Tibial nerve (tissue), 4 donors: ENCODE results near the gene JUNB. TPM values are rescaled to one million over a fixed set of nuclear protein-coding genes. Genes with fewer than 3 reads are reported as not detected.
A peak's percentile ranks its signal among the peaks of the same experiment; 100 is the strongest.

Experiments used
- DNase-seq, 2 donors: peaks; one replicate each; pipeline ENCODE4 v3.0.0-alpha.2; 2019; ENCODE audit warnings: low spot score in 2 of 2
- H3K27ac ChIP-seq, 4 donors: fragments of 200-600 bp; sonication (generic) in 3 of 4; one replicate each; pipeline ENCODE4 v1.5.1; 2017 to 2019; ENCODE audit warnings: mild to moderate bottlenecking in 1 of 4
- H3K27me3 ChIP-seq, 2 donors: fragments of 200-600 bp; sonication (generic) in 1 of 2; one replicate each; pipeline versions ENCODE4 v1.5.1 to v1.6.0; 2017 to 2019
- H3K36me3 ChIP-seq, 3 donors: fragments of 200-600 bp; sonication (generic); one replicate each; pipeline ENCODE4 v1.5.1; 2018 to 2019
- H3K4me1 ChIP-seq, 4 donors: fragments of 200-600 bp; sonication (generic) in 3 of 4; one replicate each; pipeline ENCODE4 v1.5.1; 2017 to 2019
- H3K4me3 ChIP-seq, 4 donors: fragments of 200-600 bp; sonication (generic) in 3 of 4; one replicate each; pipeline ENCODE4 v1.5.1; 2017 to 2019; ENCODE audit warnings: mild to moderate bottlenecking in 1 of 4, moderate library complexity in 1 of 4
- H3K9me3 ChIP-seq, 4 donors: fragments of 200-600 bp; sonication (generic) in 3 of 4; one replicate each; pipeline ENCODE4 v1.5.1; 2017 to 2019
- EP300 ChIP-seq, 2 donors: sonication (generic); formaldehyde crosslinking; IDR thresholded peaks; one replicate each; pipeline ENCODE4 v1.6.1; 2017; ENCODE audit warnings: antibody characterized with exemption in 2 of 2, mild to moderate bottlenecking in 1 of 2
- POLR2A ChIP-seq, 2 donors: fragments of 450-650 bp; IDR thresholded peaks; one replicate each; pipeline ENCODE4 v1.6.1; 2017; ENCODE audit warnings: antibody characterized with exemption in 2 of 2, mild to moderate bottlenecking in 2 of 2, moderate library complexity in 2 of 2
- WGBS, 2 donors: methylation state at CpG; one replicate each; pipeline ENCODE4 v1.1.5; 2018; 5-methylcytosine and 5-hydroxymethylcytosine counted together
- total RNA-seq, 4 donors: library from RNA; depleted of rRNA; stranded (reverse); fragments of >200 nt; gene quantifications; one replicate each; pipeline ENCODE4 v1.1.0, GENCODE V29; 2016
- TF ChIP-seq, protein P1 (sequence below), 5 experiments: fragments of 200-600 bp in 3 of 5; fragments of 450-650 bp in 2 of 5; sonication (generic) in 3 of 5; IDR thresholded peaks; one replicate each; pipeline ENCODE4 v1.5.1; 2016 to 2019; ENCODE audit warnings: antibody characterized with exemption in 5 of 5, mild to moderate bottlenecking in 3 of 5, moderate library complexity in 2 of 5

Gene JUNB
- total RNA-seq, 4 donors from 2014 or later: 421 to 676 (median 613) TPM

DNA sequence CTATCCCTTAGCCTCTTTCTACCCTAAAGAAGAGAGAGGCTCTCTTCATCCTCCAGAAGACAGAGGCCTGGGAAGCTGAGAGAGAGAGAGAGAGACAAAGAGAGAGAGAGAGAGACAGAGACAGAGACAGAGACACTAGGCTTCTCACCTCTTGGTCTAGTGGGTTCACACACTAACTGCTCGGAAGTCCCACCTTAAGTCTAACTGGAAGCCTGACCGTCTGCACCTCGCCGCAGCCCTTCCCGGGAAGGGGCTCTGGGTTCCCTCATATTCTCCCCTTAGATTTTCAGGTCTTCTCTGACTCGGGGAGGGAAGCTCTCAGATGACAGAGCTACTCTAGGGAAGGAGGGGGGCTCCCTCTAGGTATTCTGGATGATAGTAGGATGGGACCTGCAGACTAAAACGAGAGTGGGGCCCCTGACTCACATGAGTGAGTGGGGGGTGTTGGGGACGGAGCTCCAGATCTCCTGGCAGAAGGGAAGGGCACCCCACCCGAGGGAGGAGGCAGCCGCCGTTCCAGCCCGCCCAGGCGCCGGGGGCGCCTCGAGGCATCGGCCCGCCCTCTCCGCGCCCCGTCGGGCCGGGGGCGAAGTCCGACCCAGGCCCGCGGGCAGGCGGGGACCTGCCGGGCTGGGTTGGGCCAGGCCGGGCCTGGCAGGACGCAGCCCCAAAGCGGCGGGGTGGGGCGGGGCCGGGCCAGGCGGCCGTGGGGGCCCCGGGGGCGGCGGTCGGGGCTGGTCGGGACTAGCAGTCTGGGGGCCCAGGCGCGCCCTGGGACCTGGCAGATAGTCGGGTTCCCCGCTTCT is 2.0 kb upstream of the JUNB start:
- no peak for DNase-seq
- H3K27ac ChIP-seq: peak overlapping the region; percentile 99 to 100 (median 99)
- 1 to 2% methylated on average over 9 to 26 of the region's 46 CpGs for WGBS, 2 donors
- H3K9me3 ChIP-seq: no peaks in the 10 kb centered on the region
- H3K27me3 ChIP-seq: no peaks in the 10 kb centered on the region
- TF ChIP-seq, protein P1, sequence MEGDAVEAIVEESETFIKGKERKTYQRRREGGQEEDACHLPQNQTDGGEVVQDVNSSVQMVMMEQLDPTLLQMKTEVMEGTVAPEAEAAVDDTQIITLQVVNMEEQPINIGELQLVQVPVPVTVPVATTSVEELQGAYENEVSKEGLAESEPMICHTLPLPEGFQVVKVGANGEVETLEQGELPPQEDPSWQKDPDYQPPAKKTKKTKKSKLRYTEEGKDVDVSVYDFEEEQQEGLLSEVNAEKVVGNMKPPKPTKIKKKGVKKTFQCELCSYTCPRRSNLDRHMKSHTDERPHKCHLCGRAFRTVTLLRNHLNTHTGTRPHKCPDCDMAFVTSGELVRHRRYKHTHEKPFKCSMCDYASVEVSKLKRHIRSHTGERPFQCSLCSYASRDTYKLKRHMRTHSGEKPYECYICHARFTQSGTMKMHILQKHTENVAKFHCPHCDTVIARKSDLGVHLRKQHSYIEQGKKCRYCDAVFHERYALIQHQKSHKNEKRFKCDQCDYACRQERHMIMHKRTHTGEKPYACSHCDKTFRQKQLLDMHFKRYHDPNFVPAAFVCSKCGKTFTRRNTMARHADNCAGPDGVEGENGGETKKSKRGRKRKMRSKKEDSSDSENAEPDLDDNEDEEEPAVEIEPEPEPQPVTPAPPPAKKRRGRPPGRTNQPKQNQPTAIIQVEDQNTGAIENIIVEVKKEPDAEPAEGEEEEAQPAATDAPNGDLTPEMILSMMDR (IDR thresholded peaks at IDR 0.05): no peak
- TF ChIP-seq EP300 (IDR thresholded peaks at IDR 0.05) (no peak), POLR2A (IDR thresholded peaks at IDR 0.05) (no peak)
- H3K36me3 ChIP-seq: no peaks in the 10 kb centered on the region
- H3K4me3 ChIP-seq: peak overlapping the region; percentile 61 to 98 (median 79)
- H3K4me1 ChIP-seq: peaks cover 0 to 65% (median 52%) of the 10 kb centered on the region in 4 donors

DNA sequence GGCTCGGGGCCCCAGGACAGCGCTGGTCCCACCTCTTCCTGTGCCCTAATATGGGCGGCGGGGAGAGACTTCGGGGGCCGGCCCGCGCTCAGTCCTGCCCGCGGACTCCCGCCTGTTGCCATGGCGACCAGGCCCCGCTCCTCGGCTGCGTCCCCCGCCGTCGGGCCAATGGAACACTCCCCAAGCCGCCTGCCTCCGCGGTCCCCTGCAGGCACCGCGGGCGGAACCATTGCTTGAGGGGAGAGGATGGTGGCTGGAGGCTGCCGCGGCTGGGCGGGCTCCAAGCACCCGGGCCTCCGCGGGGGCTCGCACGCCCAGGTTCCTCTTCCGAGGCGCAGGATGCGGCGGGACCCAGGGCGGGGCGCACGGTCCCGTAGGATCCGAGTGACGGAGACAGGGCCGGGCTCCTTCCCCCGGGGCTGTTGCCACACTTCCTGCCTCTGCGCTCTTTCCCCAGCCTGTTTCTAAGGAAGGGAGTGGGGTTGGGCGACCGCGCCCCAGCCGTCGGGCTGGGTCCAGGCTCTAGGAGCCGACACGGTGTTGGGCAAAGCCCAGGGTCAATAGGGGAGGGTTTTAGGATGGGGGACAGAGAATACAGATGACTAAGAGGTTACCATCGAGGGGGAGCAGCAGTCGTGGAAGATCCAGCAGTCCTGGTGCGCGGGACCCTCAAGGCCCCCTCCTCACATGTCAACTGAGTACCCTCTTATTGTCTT is 1.2 kb upstream of the JUNB start:
- WGBS, 2 donors: 1 to 3% methylated on average over 17 to 30 of the region's 56 CpGs
- no peaks in the 10 kb centered on the region for H3K36me3 ChIP-seq
- H3K27me3 ChIP-seq: no peaks in the 10 kb centered on the region
- TF ChIP-seq EP300 (IDR thresholded peaks at IDR 0.05) (peak; percentile 84 to 99), POLR2A (IDR thresholded peaks at IDR 0.05) (peak; percentile 94)
- TF ChIP-seq, protein P1 (IDR thresholded peaks at IDR 0.05): peak in 2 of 5 experiments; percentile 31 to 50
- peak overlapping the region; percentile 99 to 100 (median 99) for H3K27ac ChIP-seq
- H3K4me1 ChIP-seq: peaks cover 0 to 65% (median 50%) of the 10 kb centered on the region in 4 donors
- H3K9me3 ChIP-seq: no peaks in the 10 kb centered on the region
- peak overlapping the region; percentile 61 to 98 (median 79) for H3K4me3 ChIP-seq
- peak; percentile 90 to 93 for DNase-seq

GRCh38 chr19:12790628-12791344 is 500 bp upstream of the JUNB start:
- TF ChIP-seq, protein P1 (IDR thresholded peaks at IDR 0.05): no peak
- TF ChIP-seq POLR2A (IDR thresholded peaks at IDR 0.05): no peak
- TF ChIP-seq EP300 (IDR thresholded peaks at IDR 0.05): no peak
- Histone ChIP-seq H3K27ac (peak overlapping the region; percentile 99 to 100 (median 99)), H3K27me3 (no peaks in the 10 kb centered on the region), H3K36me3 (no peaks in the 10 kb centered on the region), H3K4me3 (peak overlapping the region; percentile 61 to 98 (median 79)), H3K4me1 (peaks cover 0 to 62% (median 44%) of the 10 kb centered on the region in 4 donors), H3K9me3 (no peaks in the 10 kb centered on the region)
- no peak for DNase-seq
- 0 to 2% methylated on average over 22 of the region's 22 CpGs for WGBS, 2 donors

- 1% methylated on average over 30 to 70 of the region's 84 CpGs for WGBS, 2 donors
- H3K4me1 ChIP-seq: peaks cover 0 to 58% (median 36%) of the 10 kb centered on the region in 4 donors
- H3K36me3 ChIP-seq: peaks cover 0 to 4% (median 0%) of the 10 kb centered on the region in 3 donors
- no peak for DNase-seq
- H3K4me3 ChIP-seq: peak overlapping the region; percentile 61 to 98 (median 79)
- peak overlapping the region; percentile 99 to 100 (median 99) for H3K27ac ChIP-seq
- TF ChIP-seq, protein P1 (IDR thresholded peaks at IDR 0.05): no peak
- peak in 1 of 2 donors; percentile 82 for TF ChIP-seq EP300 (IDR thresholded peaks at IDR 0.05)
- TF ChIP-seq POLR2A (IDR thresholded peaks at IDR 0.05): peak in 1 of 2 donors; percentile 56
- no peaks in the 10 kb centered on the region for H3K27me3 ChIP-seq
- no peaks in the 10 kb centered on the region for H3K9me3 ChIP-seq
Measured at GRCh38 chr19:12792051-12792852, 966 bp downstream of the JUNB start.
